Fibroblast of the conjunctiva (primary cell): ENCODE measurements around the gene ATP5MC3.
"Not testable (repeated sequence)": the region's sequence is repeated elsewhere in the genome, so short reads cannot be mapped to it uniquely, and the experiment has no call there.

Experiments used
- DNase-seq: peaks from one replicate; pipeline ENCODE4 v3.0.0-alpha.2; 2010; ENCODE audit warnings: low read depth

The ATP5MC3 gene

GRCh38 chr2:175181104-175181876 lies at the start of gene ATP5MC3:
Gene ATP5MC3, minus strand, starts transcription at chr2:175181710. Its CDS starts 317 bp downstream, at chr2:175181393.
- DNase-seq, result peak; percentile 94

- not testable (repeated sequence) for DNase-seq
These were observed 47.1 kb upstream of the ATP5MC3 start for GRCh38 chr2:175228601-175229000.

DNA sequence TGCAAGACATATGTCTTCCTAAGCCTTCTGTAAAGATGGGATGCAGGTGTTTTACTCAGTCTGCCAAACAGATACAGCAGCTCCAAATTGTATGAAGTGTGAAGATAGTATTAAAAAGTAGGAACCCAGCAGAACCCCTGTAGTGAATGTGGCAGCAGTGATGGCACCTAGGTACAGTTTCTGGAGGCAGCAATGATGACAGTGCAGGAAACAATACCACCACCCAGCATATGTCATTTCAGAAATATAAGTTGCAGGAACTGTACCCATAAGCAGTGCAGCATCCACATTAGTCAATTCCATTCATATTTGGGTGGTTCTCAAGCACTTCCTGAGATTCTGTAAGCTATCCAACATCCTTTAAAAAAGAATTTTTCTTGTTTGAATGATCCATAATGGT lies 46.7 kb upstream of the ATP5MC3 start:
- DNase-seq, result no peak

DNA sequence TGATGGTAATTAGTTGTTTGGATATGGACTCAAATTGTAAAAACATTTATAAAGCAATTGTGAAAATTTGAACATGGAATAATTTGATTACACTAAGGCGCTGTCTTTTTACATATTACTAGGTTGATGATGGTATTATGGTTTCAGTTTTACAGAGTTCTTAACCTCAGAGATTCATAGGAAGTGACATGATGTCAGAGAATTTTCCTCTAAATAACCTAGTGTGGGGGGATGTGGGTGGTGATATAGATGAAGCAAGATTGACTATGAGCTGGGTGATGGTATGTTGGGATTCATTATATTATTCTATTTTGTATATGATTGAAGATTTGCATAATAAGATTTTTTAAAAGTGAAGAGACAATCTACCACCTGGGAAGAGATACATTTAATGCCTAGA lies 45.9 kb upstream of the ATP5MC3 start:
- no peak for DNase-seq

- DNase-seq, result no peak
These were observed 38.6 kb upstream of the ATP5MC3 start for GRCh38 chr2:175220075-175220474.

GRCh38 chr2:175218551-175218950 lies 37.0 kb upstream of the ATP5MC3 start:
- no peak for DNase-seq

DNA sequence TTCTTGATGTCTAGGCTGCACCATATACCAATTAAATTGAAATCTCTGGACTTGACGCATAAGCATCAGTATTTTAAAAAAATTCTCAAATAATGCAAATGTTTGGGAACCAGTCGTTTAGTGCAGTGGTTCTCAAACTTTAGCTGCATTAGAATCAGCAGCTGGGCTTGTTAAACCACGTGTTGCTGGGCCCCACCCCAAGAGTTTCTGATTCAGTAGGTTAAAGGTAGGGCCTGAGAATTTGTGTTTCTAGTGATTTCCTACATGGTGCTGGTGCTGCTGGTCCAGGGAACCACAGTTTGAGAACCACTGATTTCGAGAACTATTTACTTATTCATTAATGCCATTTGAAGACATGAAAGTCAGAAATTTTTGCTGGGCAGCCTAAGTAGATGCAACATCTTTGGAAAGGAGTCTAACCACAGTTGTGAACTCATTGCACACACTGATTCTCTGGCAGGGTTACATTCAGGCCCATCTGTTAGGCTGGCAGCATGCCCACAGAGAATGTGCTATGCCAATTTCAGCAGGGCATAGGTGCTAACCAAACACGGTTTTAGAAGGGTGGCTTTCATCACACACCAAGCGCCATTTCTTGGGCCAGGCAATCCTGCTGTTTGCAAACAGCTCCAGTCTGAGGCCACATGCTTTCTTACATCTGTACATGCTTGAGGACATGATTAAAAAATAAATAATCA lies 26.4 kb upstream of the ATP5MC3 start:
- DNase-seq, result peak; percentile 6

DNA sequence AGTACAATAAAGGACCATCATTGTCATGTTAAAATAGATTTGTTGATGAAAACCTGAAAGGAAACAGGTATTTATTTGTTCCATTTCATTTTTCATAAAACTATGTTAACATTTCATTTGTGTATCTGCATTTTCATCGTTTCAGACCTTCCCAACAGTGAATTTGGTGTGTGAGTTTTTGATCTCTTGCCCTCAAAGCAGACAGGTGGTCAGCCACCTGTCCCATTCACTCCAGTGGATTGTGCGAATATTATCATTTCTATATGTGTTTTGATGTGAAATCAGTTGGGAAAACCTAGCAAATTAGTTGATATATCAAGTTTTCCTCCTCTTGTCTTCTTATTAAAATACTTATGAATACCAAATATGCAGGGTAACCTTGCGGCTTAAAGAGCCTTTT lies 25.4 kb upstream of the ATP5MC3 start:
- no peak for DNase-seq

DNA sequence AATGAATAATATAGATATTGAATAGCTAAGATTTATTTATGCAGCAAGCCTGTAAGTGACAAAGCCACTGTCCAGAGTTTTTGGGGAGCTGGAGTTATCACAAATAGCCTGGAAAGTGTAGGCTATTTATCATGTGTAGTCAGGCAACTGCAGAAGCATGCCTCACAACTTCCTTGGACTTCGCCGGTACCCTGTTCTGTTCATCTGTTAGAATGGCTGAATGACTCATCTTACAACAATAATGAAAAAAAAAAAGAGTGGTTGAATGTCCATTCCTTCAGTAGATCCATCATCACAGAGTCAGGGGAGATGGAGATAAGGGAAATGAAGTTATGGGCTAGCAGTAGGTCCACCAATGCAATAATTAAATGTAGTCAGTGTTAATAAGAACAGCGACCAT lies 24.0 kb upstream of the ATP5MC3 start:
- no peak for DNase-seq

DNA sequence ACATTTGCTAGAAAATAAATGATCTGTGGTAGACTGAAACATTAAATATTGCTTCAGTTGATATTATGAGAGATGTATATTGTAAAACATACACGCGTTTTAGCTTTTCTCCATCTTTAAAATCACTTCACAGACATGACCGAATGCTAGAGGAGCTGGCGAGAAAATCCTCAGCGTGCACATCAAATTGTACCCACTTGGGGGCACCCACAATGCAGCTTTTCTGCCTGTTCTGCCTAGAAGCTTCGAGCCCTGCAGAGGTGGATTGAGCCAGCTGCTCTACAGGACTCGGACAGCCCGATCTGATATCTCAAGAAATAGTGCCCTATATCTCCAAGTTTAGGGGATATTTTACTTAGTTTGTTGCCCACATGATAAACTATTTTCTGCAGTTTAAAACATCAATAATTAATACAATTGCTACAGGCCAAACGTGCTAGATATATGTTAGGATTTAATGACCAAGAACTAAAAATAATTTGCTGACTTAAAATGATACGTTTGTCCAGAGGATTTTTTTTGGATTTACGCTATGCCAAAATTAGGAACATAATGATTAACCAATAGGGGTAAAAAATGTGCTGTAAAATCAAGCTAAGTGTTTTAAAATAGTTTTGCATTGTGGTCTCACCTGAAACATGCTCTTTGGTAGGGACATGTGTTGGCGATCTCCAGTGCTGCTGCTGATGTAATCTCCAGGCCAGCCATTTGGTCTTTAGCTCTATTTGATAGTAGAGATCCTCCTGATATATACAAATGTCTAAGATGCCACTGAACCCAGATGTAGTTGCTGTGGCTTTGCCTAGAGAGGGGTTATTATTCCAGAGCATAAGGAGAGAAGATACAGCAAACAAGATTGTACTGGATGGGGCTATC lies 22.3 kb upstream of the ATP5MC3 start:
- no peak for DNase-seq

DNA sequence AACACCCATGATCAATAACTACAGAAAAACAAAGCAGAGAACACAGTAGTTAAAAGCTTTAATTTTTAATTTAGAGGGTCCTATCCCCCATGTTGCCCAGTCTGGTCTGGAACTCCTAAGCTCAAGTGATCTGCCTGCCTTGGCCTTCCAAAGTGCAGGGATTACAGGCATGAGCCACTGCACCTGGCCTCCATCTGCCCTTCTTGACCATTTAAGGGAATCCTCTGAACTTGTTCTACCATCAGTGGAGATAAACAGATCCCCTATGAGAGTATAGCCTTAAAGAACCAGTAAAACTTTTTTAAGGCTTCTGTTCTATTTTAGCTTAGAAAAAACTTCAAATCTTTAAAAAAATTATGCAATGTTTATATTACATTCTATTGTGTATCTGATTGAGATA lies 13.5 kb upstream of the ATP5MC3 start:
- DNase-seq, result no peak

- no peak for DNase-seq
These were observed 7.3 kb upstream of the ATP5MC3 start for GRCh38 chr2:175188761-175189160.

DNA sequence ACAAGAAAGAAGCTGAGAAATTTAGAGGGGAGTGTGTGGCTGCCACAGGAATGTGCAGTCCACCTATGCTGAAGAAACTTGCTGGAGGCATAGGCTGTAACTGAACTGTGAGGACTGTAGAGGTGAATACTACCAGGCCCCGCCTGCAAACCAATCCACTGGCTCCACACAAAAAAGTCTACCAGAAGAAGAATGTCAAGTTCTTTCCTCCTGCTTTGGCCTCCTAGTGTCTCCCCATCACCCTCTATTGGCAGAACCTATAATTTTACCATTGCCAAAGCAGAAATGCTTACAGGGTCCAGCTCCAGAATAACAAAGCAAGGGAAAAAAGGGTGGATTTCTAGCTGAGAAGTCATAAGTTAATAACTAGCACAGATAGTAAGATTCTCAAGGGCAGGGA lies 5.9 kb upstream of the ATP5MC3 start:
- no peak for DNase-seq

DNA sequence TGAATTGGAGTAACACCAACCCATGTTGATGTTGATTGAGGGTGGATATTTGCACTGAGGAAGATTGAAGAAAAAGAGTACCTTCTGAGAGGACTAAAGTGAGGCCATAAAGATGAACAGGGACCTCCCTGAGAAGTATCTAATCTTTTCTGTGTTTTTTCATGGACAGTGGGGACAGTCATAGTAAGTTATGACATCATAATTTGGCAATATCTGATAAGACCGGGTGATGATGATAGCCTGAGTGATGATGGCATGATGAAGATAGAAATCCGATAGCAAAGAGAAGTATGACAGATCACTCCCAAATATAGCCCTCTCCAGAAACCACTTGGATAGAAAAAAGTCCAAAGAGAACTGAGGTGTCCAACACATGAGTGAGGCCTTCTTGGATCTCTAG lies 2.2 kb upstream of the ATP5MC3 start:
- DNase-seq, result no peak

DNA sequence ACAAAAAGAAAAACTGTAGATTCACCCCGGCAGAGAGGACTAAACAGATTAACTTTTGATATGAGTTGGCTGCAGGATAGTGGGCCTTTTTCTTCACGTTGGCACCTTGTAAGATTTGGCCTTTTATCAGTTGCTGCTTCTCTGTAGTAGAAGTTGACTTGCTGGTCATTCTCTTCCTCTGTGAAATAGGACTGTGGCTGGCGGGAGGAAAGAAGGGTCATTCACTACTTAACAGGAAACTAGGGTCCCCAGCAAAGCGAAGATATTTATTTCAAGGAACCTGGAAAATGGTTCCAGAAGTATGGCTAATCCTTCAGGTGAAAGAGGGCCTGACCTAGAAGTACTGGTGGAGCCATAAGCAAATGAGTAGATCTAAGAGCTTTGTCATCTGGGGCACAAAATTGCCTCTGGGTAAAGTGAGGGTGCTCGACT lies 383 bp upstream of the ATP5MC3 start:
- DNase-seq, result no peak

- no peak for DNase-seq
These were observed 808 bp downstream of the ATP5MC3 start for GRCh38 chr2:175180701-175181103.

GRCh38 chr2:175176624-175177023 lies 4.9 kb downstream of the ATP5MC3 start:
- DNase-seq, result no peak

GRCh38 chr2:175175896-175176295 lies 5.6 kb downstream of the ATP5MC3 start:
- no peak for DNase-seq

GRCh38 chr2:175175320-175175719 lies 6.2 kb downstream of the ATP5MC3 start:
- DNase-seq, result no peak

GRCh38 chr2:175170659-175171304 lies 10.7 kb downstream of the ATP5MC3 start:
- DNase-seq, result no peak

DNA sequence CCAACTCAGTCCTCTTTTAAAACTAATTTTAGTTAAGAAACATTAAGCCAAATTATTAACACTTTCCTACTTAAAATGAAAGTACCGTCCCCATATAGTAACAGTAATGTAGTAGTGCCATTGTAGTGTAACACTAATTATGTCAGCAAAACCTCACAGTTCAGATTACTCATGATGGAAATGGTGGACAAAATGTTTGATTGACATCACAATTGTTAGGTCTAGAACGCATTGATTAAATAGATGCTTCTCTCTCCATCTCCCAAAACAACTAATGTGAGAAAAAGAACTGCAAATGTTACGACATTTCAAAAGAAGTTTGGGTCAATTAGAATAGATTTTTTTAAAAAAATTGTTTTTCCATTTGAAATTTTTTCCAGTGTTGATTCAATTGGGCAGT lies 12.3 kb downstream of the ATP5MC3 start:
- DNase-seq, result no peak

DNA sequence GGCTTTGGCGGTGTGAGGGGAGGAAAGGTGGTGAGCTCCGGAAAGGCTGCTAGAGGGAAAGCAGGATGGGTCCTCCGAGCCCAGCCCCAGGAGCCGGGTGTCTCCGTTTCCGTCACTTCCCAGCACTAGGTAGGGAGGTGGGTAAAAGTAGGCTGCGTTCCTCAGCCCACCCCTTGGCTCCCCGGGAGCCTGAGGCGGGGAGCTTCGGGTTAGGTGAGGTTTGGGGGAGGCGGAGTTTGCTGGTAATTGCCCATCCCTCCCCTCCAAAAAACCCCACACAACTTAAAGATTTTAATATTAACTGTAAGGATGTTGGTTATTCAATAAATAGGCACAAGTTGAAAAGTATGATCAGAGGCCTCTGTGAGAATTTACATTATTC lies 13.0 kb downstream of the ATP5MC3 start:
- no peak for DNase-seq
